ENCODE measurements around the gene ZCCHC14.

DNA sequence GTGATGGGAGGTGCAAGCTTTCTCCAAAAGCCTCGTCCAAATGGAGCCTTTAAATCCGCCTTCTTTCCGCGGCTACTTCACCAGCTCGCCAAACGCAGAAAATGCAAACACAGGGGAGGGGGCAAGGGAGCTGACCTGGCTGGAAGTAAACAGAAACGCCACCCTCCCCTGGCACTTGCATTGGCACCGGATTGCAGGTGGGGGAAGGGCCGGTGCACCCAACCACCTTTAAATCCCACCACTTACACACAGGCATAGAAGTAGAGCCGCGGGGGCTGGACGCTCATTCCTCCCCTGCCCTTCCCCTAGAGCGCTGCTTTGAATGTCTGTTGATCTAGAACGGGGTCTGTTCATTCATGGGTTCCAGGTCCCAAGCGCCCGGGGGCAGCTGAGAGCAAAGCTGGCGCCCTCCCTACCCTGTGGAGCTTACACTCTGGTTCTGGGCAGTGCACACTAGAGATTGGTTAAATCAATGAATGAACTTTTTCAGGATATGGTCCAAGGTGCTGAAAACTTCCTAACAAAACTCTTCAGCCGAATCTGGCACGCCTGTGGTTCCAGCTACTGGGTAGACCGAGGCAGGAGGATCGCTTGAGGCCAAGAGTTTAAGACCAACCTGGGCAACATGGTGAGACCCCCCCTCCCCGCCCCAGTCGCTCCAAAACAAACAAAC lies 920 bp upstream of the ZCCHC14 start:
- TF ChIP-seq, protein P1, sequence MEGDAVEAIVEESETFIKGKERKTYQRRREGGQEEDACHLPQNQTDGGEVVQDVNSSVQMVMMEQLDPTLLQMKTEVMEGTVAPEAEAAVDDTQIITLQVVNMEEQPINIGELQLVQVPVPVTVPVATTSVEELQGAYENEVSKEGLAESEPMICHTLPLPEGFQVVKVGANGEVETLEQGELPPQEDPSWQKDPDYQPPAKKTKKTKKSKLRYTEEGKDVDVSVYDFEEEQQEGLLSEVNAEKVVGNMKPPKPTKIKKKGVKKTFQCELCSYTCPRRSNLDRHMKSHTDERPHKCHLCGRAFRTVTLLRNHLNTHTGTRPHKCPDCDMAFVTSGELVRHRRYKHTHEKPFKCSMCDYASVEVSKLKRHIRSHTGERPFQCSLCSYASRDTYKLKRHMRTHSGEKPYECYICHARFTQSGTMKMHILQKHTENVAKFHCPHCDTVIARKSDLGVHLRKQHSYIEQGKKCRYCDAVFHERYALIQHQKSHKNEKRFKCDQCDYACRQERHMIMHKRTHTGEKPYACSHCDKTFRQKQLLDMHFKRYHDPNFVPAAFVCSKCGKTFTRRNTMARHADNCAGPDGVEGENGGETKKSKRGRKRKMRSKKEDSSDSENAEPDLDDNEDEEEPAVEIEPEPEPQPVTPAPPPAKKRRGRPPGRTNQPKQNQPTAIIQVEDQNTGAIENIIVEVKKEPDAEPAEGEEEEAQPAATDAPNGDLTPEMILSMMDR (IDR thresholded peaks at IDR 0.05): no peak
- no peak for TF ChIP-seq ZFX (IDR thresholded peaks at IDR 0.05; ENCODE audit: borderline replicate concordance)

Measured in 22Rv1 (cell line).